Peyer's patch (tissue), 4 donors: Measurements from ENCODE around the gene FARS2. TPM values are rescaled to one million over a fixed set of nuclear protein-coding genes. Genes with fewer than 3 reads are reported as not detected.

Source experiments
- DNase-seq, 3 donors: peaks; one replicate each; pipeline ENCODE4 v3.0.0-alpha.2; 2017 to 2019
- H3K27ac ChIP-seq, 4 donors: fragments of 200-600 bp; sonication (generic); one replicate each; pipeline ENCODE4 v1.5.1; 2016 to 2019
- H3K27me3 ChIP-seq, 2 donors: fragments of 200-600 bp; sonication (generic); one replicate each; pipeline ENCODE4 v1.5.1; 2019
- H3K36me3 ChIP-seq, 3 donors: fragments of 200-600 bp; sonication (generic); one replicate each; pipeline ENCODE4 v1.5.1; 2016 to 2019
- H3K4me1 ChIP-seq, 4 donors: fragments of 200-600 bp; sonication (generic); one replicate each; pipeline ENCODE4 v1.5.1; 2016 to 2019
- H3K4me3 ChIP-seq, 4 donors: fragments of 200-600 bp; sonication (generic); 1 replicate in 3 of 4; 2 replicates in 1 of 4; pipeline ENCODE4 v1.5.1; 2016 to 2019; ENCODE audit warnings: mild to moderate bottlenecking in 1 of 4
- H3K9me3 ChIP-seq, 4 donors: fragments of 200-600 bp; sonication (generic); one replicate each; pipeline ENCODE4 v1.5.1; 2016 to 2019; ENCODE audit warnings: mild to moderate bottlenecking in 1 of 4
- POLR2A ChIP-seq, 2 donors: fragments of 450-650 bp; IDR thresholded peaks; one replicate each; pipeline ENCODE4 v1.5.1; 2017; ENCODE audit warnings: antibody characterized with exemption in 2 of 2, mild to moderate bottlenecking in 2 of 2, moderate library complexity in 2 of 2
- total RNA-seq, 4 donors: library from RNA; depleted of rRNA; stranded (reverse); fragments of >200 nt; gene quantifications; one replicate each; pipeline ENCODE4 v1.1.0, GENCODE V29; 2016
- TF ChIP-seq, protein P1 (sequence below), 6 experiments: fragments of 450-650 bp in 4 of 6; fragments of 200-600 bp in 2 of 6; sonication (generic) in 1 of 6; IDR thresholded peaks; one replicate each; pipeline ENCODE4 v1.5.1; 2017 to 2019; ENCODE audit warnings: antibody characterized with exemption in 6 of 6, mild to moderate bottlenecking in 3 of 6, moderate library complexity in 1 of 6

FARS2 gene
- total RNA-seq, 4 donors from 2014 or later = 9.5 to 42.1 (median 17.1) TPM

DNA sequence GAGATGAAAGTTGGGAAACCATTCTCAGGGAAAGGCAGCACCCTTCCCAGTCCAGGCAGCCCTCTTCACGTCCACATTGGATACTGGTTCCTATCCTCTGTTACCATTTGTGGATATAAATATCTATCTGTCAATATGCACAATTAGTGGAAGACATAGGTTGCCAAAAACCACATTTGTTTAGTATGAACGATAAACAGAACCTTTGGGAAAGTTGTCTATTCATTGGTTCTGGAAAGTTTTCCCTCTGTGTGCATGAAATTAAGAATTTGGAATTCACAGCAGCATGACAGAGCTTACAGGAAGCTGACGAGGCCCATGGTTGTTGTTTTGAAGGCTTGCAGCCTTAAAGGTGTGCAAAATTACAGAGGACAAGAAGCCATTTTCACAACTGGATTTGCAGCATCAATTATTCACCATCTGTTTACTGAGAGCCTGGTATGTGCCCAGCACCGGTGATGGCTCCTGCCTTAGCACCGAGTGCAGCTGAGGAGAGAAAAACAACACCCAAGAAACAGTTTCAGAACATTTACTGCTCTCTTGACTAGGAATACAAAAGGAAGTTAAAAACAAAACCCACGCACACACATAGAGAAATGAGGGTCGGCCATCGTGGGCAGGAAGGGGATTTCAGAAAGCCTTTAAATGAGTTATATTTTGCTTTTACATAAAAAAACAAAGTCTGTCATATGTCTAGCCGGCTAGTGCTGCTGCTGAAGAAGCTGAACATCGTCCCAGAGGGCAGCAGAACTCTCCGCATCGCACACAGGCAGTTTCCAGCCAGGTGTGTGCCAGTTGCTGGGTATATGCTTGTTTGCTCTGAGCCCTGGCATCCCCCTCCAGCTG lies 319.6 kb downstream of the FARS2 start:
- Histone ChIP-seq H3K4me1 (no peaks in the 10 kb centered on the region), H3K36me3 (no peaks in the 10 kb centered on the region), H3K9me3 (no peaks in the 10 kb centered on the region), H3K4me3 (no peak overlapping the region), H3K27ac (no peak overlapping the region), H3K27me3 (no peaks in the 10 kb centered on the region)
- DNase-seq = peak in 1 of 3 donors; percentile 47
- TF ChIP-seq POLR2A (IDR thresholded peaks at IDR 0.05) = no peak
- TF ChIP-seq, protein P1, sequence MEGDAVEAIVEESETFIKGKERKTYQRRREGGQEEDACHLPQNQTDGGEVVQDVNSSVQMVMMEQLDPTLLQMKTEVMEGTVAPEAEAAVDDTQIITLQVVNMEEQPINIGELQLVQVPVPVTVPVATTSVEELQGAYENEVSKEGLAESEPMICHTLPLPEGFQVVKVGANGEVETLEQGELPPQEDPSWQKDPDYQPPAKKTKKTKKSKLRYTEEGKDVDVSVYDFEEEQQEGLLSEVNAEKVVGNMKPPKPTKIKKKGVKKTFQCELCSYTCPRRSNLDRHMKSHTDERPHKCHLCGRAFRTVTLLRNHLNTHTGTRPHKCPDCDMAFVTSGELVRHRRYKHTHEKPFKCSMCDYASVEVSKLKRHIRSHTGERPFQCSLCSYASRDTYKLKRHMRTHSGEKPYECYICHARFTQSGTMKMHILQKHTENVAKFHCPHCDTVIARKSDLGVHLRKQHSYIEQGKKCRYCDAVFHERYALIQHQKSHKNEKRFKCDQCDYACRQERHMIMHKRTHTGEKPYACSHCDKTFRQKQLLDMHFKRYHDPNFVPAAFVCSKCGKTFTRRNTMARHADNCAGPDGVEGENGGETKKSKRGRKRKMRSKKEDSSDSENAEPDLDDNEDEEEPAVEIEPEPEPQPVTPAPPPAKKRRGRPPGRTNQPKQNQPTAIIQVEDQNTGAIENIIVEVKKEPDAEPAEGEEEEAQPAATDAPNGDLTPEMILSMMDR (IDR thresholded peaks at IDR 0.05) = no peak

DNA sequence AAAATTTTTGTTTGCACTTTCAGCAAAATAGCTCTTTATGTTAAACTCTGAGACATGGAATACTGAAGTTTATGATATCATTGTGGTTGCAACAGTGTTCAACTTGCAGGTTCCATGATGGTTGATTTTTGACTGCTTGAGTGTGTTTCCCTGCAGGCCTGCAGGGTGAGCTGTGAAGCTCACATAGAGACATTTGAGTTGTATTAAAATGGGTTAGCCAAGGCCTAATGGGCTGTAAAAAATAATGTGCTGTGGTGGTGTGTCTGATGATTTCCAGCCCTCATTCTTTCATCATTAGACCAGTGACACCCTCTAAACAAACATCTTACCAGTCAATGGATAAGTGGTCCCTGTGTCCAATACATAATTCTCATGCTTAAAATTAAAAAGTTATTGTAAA lies 321.4 kb downstream of the FARS2 start:
- TF ChIP-seq POLR2A (IDR thresholded peaks at IDR 0.05) = no peak
- TF ChIP-seq, protein P1 (IDR thresholded peaks at IDR 0.05) = no peak
- H3K27me3 ChIP-seq = no peaks in the 10 kb centered on the region

DNA sequence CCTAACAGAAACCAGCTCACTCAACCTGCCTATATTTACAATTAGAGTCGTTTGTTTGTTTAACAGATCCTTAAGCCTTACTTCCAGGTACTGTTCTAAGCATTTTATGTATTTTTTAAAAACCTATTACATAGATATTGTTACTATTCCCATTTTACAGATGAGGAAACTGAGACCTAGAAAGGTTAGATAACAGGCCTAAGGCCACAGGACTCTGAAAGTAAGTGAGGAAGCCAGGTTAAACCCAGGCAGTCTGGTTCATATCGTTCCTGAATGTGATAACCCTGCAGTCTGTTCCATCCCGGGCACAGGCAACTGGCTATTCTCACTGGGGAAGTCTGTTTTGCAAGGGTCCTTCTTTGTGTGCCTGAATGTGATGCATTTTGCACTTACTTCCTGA lies 322.2 kb downstream of the FARS2 start:
- H3K27ac ChIP-seq = no peak overlapping the region

More for the DNA sequence above, 321.4 kb downstream of the FARS2 start:
- no peak for DNase-seq
- H3K9me3 ChIP-seq = no peaks in the 10 kb centered on the region
- H3K4me3 ChIP-seq = no peak overlapping the region
- no peaks in the 10 kb centered on the region for H3K36me3 ChIP-seq
- H3K4me1 ChIP-seq = no peaks in the 10 kb centered on the region
- no peak overlapping the region for H3K27ac ChIP-seq

DNA sequence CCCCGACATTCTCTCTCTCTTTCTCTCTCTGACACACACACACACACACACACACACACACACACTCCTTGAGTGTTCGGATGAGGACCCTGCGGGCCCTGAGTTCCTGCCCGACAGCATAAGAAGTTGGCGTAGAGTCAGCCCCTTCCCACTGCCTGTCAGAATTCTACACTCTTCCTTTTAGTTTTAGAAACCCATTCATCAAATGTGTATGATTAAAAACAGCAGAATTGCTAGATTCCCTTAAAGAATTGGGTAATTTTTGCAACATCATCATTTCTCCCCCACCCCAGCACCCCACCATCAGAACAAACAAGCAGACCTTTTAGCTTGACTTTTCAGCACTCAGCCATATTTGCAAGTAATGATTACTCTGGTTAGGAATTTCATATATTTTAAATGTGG lies 322.8 kb downstream of the FARS2 start:
- DNase-seq = no peak
- Histone ChIP-seq H3K27ac (no peak overlapping the region), H3K4me3 (no peak overlapping the region), H3K4me1 (no peaks in the 10 kb centered on the region), H3K9me3 (no peaks in the 10 kb centered on the region), H3K27me3 (no peaks in the 10 kb centered on the region), H3K36me3 (no peaks in the 10 kb centered on the region)
- TF ChIP-seq POLR2A (IDR thresholded peaks at IDR 0.05) = no peak
- TF ChIP-seq, protein P1 (IDR thresholded peaks at IDR 0.05) = no peak

More for the DNA sequence above, 322.2 kb downstream of the FARS2 start:
- Histone ChIP-seq H3K27me3 (no peaks in the 10 kb centered on the region), H3K9me3 (no peaks in the 10 kb centered on the region), H3K4me1 (no peaks in the 10 kb centered on the region), H3K36me3 (no peaks in the 10 kb centered on the region), H3K4me3 (no peak overlapping the region)
- DNase-seq = no peak
- TF ChIP-seq, protein P1 (IDR thresholded peaks at IDR 0.05) = no peak
- TF ChIP-seq POLR2A (IDR thresholded peaks at IDR 0.05) = no peak

- no peak overlapping the region for H3K4me3 ChIP-seq
- H3K4me1 ChIP-seq = no peaks in the 10 kb centered on the region
- no peak for DNase-seq
- no peaks in the 10 kb centered on the region for H3K36me3 ChIP-seq
- H3K9me3 ChIP-seq = no peaks in the 10 kb centered on the region
- no peaks in the 10 kb centered on the region for H3K27me3 ChIP-seq
- no peak overlapping the region for H3K27ac ChIP-seq
- TF ChIP-seq, protein P1 (IDR thresholded peaks at IDR 0.05) = no peak
- no peak for TF ChIP-seq POLR2A (IDR thresholded peaks at IDR 0.05)
Observed at GRCh38 chr6:5587648-5588047, 326.3 kb downstream of the FARS2 start.
